HL-60 (cell line): ENCODE data around the gene SLC38A10.

Source experiments
- DNase-seq, 2 experiments: peaks; one replicate each; pipeline ENCODE4 v3.0.0-alpha.2; 2010 to 2020; ENCODE audit warnings: low read depth in 1 of 2, low spot score in 1 of 2
- H3K27ac ChIP-seq: fragments of 250-450 bp; sonication (Bioruptor Pico); replicated peaks from 2 replicates; pipeline ENCODE4 v1.5.1; 2020; ENCODE audit warnings: mild to moderate bottlenecking, moderate library complexity
- H3K27me3 ChIP-seq: fragments of 250-450 bp; sonication (Bioruptor Pico); 2 replicates; pipeline ENCODE4 v1.5.1; 2021; ENCODE audit warnings: mild to moderate bottlenecking, moderate library complexity; ENCODE audit not compliant: insufficient read depth, poor library complexity, severe bottlenecking
- H3K4me3 ChIP-seq: replicated peaks from 2 replicates; pipeline ENCODE4 v1.5.1; 2011; ENCODE audit warnings: mild to moderate bottlenecking, control low read depth, low read length; ENCODE audit not compliant: insufficient read depth
- CTCF ChIP-seq: IDR thresholded peaks from one replicate; pipeline ENCODE4 v1.5.1; 2011; ENCODE audit warnings: low read length, control low read depth, inconsistent platforms; ENCODE audit not compliant: insufficient read depth
- GABPA ChIP-seq: IDR thresholded peaks from 2 replicates; pipeline ENCODE4 v1.6.1; 2012; ENCODE audit warnings: low read depth
- POLR2AphosphoS5 ChIP-seq: IDR thresholded peaks from 2 replicates; pipeline ENCODE4 v1.6.1; 2012; ENCODE audit warnings: low read depth
- REST ChIP-seq: IDR thresholded peaks from 2 replicates; pipeline ENCODE4 v1.6.1; 2012; ENCODE audit warnings: low read depth; ENCODE audit not compliant: insufficient replicate concordance
- SPI1 ChIP-seq: IDR thresholded peaks from 2 replicates; pipeline ENCODE4 v1.6.1; 2012; ENCODE audit warnings: low read depth, mild to moderate bottlenecking, borderline replicate concordance

SLC38A10 gene

GRCh38 chr17:81340607-81341515 lies 45.8 kb upstream of the SLC38A10 start:
- no peak for DNase-seq
- Histone ChIP-seq H3K27ac (no peak overlapping the region), H3K4me3 (no peak overlapping the region), H3K27me3 (peaks cover 47% of the 10 kb centered on the region)
- no peak for TF ChIP-seq CTCF
- no peak for TF ChIP-seq REST
- TF ChIP-seq POLR2AphosphoS5, result no peak
- TF ChIP-seq GABPA, result no peak
- no peak for TF ChIP-seq SPI1

GRCh38 chr17:81339534-81340296 lies 44.6 kb upstream of the SLC38A10 start:
- Histone ChIP-seq H3K27me3 (peaks cover 42% of the 10 kb centered on the region), H3K27ac (no peak overlapping the region), H3K4me3 (no peak overlapping the region)
- no peak for DNase-seq
- no peak for TF ChIP-seq POLR2AphosphoS5
- no peak for TF ChIP-seq GABPA
- TF ChIP-seq REST, result no peak
- TF ChIP-seq SPI1, result no peak
- no peak for TF ChIP-seq CTCF

- TF ChIP-seq SPI1 (no peak), CTCF (no peak), GABPA (no peak), POLR2AphosphoS5 (no peak), REST (no peak)
- no peak overlapping the region for H3K27ac ChIP-seq
- H3K27me3 ChIP-seq, result peaks cover 37% of the 10 kb centered on the region
- H3K4me3 ChIP-seq, result no peak overlapping the region
- no peak for DNase-seq
Measured at GRCh38 chr17:81339191-81339533, 44.1 kb upstream of the SLC38A10 start.
